PC-3 (cell line): Measurements from ENCODE around the gene EDEM3. TPM values are rescaled to one million over a fixed set of nuclear protein-coding genes. Genes with fewer than 3 reads are reported as not detected.

Experiments used
- ATAC-seq: fragments of 200-7000 bp; cut with Tn5 transposase; 2 replicates; pipeline ENCODE4 v1.9.1; 2020; ENCODE audit warnings: mild to moderate bottlenecking, moderate library complexity
- BruUV-seq: library from RNA; stranded (reverse); fragments of 400-500 nt; replicated peaks from 2 replicates; lab custom pipeline; 2021; lab: Mats Ljungman, UMichigan
- CTCF ChIA-PET: fragments of 300-600 bp; sonication (Branson Sonifier 250); formaldehyde crosslinking; loops from one replicate; lab custom pipeline; 2022; ENCODE audit warnings: antibody characterized with exemption; lab: Charles Lee
- POLR2A ChIA-PET: fragments of 300-600 bp; sonication (Branson Sonifier 250); formaldehyde crosslinking; loops from one replicate; lab custom pipeline; 2022; ENCODE audit warnings: antibody characterized with exemption; ENCODE audit not compliant: unreplicated experiment; lab: Charles Lee
- DNase-seq: peaks from one replicate; pipeline ENCODE4 v3.0.0-alpha.2; 2015
- H2AFZ ChIP-seq: fragments of 300-600 bp; sonication (generic); 2 replicates; pipeline ENCODE4 v1.6.0; 2016; ENCODE audit warnings: antibody characterized with exemption, low read length
- H3F3A ChIP-seq: fragments of 300-600 bp; sonication (generic); one replicate; pipeline ENCODE4 v1.6.0; 2017; ENCODE audit warnings: antibody characterized with exemption, low read length, control low read depth, mild to moderate bottlenecking; ENCODE audit not compliant: unreplicated experiment
- H3K27ac ChIP-seq: fragments of 300-600 bp; sonication (generic); 2 replicates; pipeline ENCODE4 v1.5.1; 2016; ENCODE audit warnings: mild to moderate bottlenecking, low read length
- H3K27me3 ChIP-seq: fragments of 300-600 bp; sonication (generic); 2 replicates; pipeline ENCODE4 v1.6.1; 2016; ENCODE audit warnings: low read length, mixed read lengths
- H3K36me3 ChIP-seq: fragments of 300-600 bp; sonication (generic); 2 replicates; pipeline ENCODE4 v1.6.1; 2016; ENCODE audit warnings: low read depth, mixed run types, low read length, mixed read lengths
- H3K4me1 ChIP-seq: fragments of 300-600 bp; sonication (generic); 2 replicates; pipeline ENCODE4 v1.5.1; 2016; ENCODE audit warnings: low read length; ENCODE audit not compliant: insufficient read depth
- H3K4me2 ChIP-seq: fragments of 300-600 bp; sonication (generic); 2 replicates; pipeline ENCODE4 v1.6.0; 2016; ENCODE audit warnings: low read length
- H3K4me3 ChIP-seq: fragments of 300-600 bp; sonication (generic); 2 replicates; pipeline ENCODE4 v1.5.1; 2016; ENCODE audit warnings: mild to moderate bottlenecking, low read length, mixed read lengths
- H3K79me2 ChIP-seq: fragments of 300-600 bp; sonication (generic); 2 replicates; pipeline ENCODE4 v1.6.1; 2017; ENCODE audit warnings: low read length, mixed read lengths
- H3K9ac ChIP-seq: fragments of 300-600 bp; sonication (generic); 2 replicates; pipeline ENCODE4 v1.6.0; 2016; ENCODE audit warnings: mild to moderate bottlenecking, low read length
- H3K9me2 ChIP-seq: fragments of 300-600 bp; sonication (generic); replicated peaks from 2 replicates; pipeline ENCODE4 v1.6.1; 2016; ENCODE audit warnings: mixed run types, low read length, mixed read lengths
- H3K9me3 ChIP-seq: fragments of 300-600 bp; sonication (generic); 2 replicates; pipeline ENCODE4 v1.6.1; 2016; ENCODE audit warnings: low read length, mixed read lengths
- H4K20me1 ChIP-seq: fragments of 300-600 bp; sonication (generic); 2 replicates; pipeline ENCODE4 v1.6.1; 2016; ENCODE audit warnings: low read length, mixed read lengths
- EZH2 ChIP-seq: fragments of 300-600 bp; sonication (generic); IDR thresholded peaks from one replicate; pipeline ENCODE4 v1.6.1; 2017; ENCODE audit warnings: antibody characterized with exemption, mild to moderate bottlenecking, low read length; ENCODE audit not compliant: unreplicated experiment
- EZH2phosphoT487 ChIP-seq: fragments of 300-600 bp; sonication (generic); IDR thresholded peaks from 2 replicates; pipeline ENCODE4 v1.6.1; 2018; ENCODE audit warnings: mild to moderate bottlenecking, antibody characterized with exemption, low read length, borderline replicate concordance
- intact Hi-C: fragments of 100-400 bp; cut with micrococcal nuclease; formaldehyde crosslinking; loops from 2 replicates; pipeline ENCODE4 v1.9.0; 2023
- total RNA-seq: library from RNA; depleted of rRNA; stranded (reverse); fragments of >200 nt; gene quantifications from 2 replicates; pipeline ENCODE4 v1.2.3, GENCODE V29; 2014
- TF ChIP-seq, protein P1 (sequence below): fragments of 300-600 bp; sonication (generic); conservative IDR thresholded peaks from 2 replicates; pipeline ENCODE4 v1.5.1; 2017; ENCODE audit warnings: antibody characterized with exemption, low read depth, mild to moderate bottlenecking, low read length

Gene EDEM3
- total RNA-seq, 1 experiment from 2014 or later: 16.2 TPM

DNA sequence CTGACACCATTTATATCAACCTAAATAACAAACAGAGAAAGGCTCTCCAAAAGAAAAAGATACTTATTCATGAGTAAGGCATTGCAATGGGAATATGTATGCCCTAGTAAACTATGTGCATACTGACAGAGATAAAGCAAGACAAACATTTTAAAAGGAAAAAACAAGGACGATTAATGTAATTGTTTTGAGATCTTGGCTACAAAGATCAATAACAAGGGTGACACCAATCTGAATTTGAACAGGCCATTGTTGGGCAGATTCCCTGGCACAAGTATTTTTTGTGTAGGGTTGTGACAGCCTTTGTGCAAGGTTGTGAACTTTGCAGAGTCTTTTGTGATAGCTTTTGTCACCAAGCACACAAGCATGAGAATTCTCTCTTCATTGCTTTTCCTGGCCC is 85.3 kb downstream of the EDEM3 start:
- TF ChIP-seq EZH2 (no peak), EZH2phosphoT487 (no peak)
- TF ChIP-seq, protein P1, sequence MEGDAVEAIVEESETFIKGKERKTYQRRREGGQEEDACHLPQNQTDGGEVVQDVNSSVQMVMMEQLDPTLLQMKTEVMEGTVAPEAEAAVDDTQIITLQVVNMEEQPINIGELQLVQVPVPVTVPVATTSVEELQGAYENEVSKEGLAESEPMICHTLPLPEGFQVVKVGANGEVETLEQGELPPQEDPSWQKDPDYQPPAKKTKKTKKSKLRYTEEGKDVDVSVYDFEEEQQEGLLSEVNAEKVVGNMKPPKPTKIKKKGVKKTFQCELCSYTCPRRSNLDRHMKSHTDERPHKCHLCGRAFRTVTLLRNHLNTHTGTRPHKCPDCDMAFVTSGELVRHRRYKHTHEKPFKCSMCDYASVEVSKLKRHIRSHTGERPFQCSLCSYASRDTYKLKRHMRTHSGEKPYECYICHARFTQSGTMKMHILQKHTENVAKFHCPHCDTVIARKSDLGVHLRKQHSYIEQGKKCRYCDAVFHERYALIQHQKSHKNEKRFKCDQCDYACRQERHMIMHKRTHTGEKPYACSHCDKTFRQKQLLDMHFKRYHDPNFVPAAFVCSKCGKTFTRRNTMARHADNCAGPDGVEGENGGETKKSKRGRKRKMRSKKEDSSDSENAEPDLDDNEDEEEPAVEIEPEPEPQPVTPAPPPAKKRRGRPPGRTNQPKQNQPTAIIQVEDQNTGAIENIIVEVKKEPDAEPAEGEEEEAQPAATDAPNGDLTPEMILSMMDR: no peak
- H3K9ac ChIP-seq: no peak overlapping the region
- no peak overlapping the region for H3K4me3 ChIP-seq
- ATAC-seq (no peak), DNase-seq (no peak)
- H3K27ac ChIP-seq: no peak overlapping the region
- no peaks in the 10 kb centered on the region for H3K36me3 ChIP-seq
- no TSS peak for BruUV-seq
- H3K9me2 ChIP-seq: no peaks in the 10 kb centered on the region
- H3K79me2 ChIP-seq: no peaks in the 10 kb centered on the region
- no peaks in the 10 kb centered on the region for H3K9me3 ChIP-seq
- no peak overlapping the region for H3K4me2 ChIP-seq
- ChIA-PET POLR2A (no interaction called here), CTCF (no interaction called here)
- H2AFZ ChIP-seq: no peak overlapping the region
- H3K4me1 ChIP-seq: no peaks in the 10 kb centered on the region
- H3K27me3 ChIP-seq: no peaks in the 10 kb centered on the region
- no peaks in the 10 kb centered on the region for H4K20me1 ChIP-seq
- no peaks in the 10 kb centered on the region for H3F3A ChIP-seq
- intact Hi-C loops: loop anchor here (10.0 kb wide), 2 partner anchors 105 to 425 kb away; no protein-coding TSS in a partner anchor

GRCh38 chr1:184665360-184665759 is 89.3 kb downstream of the EDEM3 start:
- Histone ChIP-seq H4K20me1 (no peaks in the 10 kb centered on the region), H3K9me3 (no peaks in the 10 kb centered on the region), H3K4me2 (no peak overlapping the region), H2AFZ (no peak overlapping the region), H3K79me2 (no peaks in the 10 kb centered on the region), H3K4me1 (no peaks in the 10 kb centered on the region), H3K9ac (no peak overlapping the region), H3K9me2 (no peaks in the 10 kb centered on the region), H3K4me3 (no peak overlapping the region), H3F3A (no peaks in the 10 kb centered on the region), H3K27ac (no peak overlapping the region), H3K36me3 (no peaks in the 10 kb centered on the region), H3K27me3 (no peaks in the 10 kb centered on the region)
- DNase-seq: no peak
- intact Hi-C loops: loop anchor here (10.0 kb wide), 2 partner anchors 101 to 421 kb away; no protein-coding TSS in a partner anchor
- no TSS peak for BruUV-seq
- ChIA-PET POLR2A (no interaction called here), CTCF (no interaction called here)
- no peak for ATAC-seq
- no peak for TF ChIP-seq EZH2
- no peak for TF ChIP-seq EZH2phosphoT487
- TF ChIP-seq, protein P1: no peak

- Histone ChIP-seq H3K36me3 (no peaks in the 10 kb centered on the region), H3K4me1 (no peaks in the 10 kb centered on the region), H4K20me1 (no peaks in the 10 kb centered on the region), H2AFZ (peak overlapping the region; percentile 87), H3K9me3 (no peaks in the 10 kb centered on the region), H3K4me3 (no peak overlapping the region; the same call in 1 of the 2 replicates), H3K79me2 (no peaks in the 10 kb centered on the region), H3K27ac (no peak overlapping the region), H3K27me3 (no peaks in the 10 kb centered on the region), H3F3A (no peaks in the 10 kb centered on the region), H3K4me2 (peak overlapping the region; percentile 80), H3K9ac (no peak overlapping the region; the same call in 1 of the 2 replicates), H3K9me2 (no peaks in the 10 kb centered on the region)
- ChIA-PET POLR2A (no interaction called here), CTCF (interaction anchor here (0.6 to 1.5 kb wide), 3 partner anchors 59 to 410 kb away, joined by 3 read pairs; no protein-coding TSS in a partner anchor)
- no TSS peak for BruUV-seq
- no peak for TF ChIP-seq EZH2
- TF ChIP-seq, protein P1: no peak
- TF ChIP-seq EZH2phosphoT487: no peak
- no peak for ATAC-seq
- no peak for DNase-seq
- intact Hi-C loops: loop anchor here (5.0 to 10.0 kb wide), 4 partner anchors 72 to 420 kb away; partner anchors contain the start of gene C1orf21
Observed at GRCh38 chr1:184664661-184665060, 90.0 kb downstream of the EDEM3 start.
